ENCODE results near the gene RIMBP2.

GRCh38 chr12:130701402-130701744 is 14.7 kb downstream of the RIMBP2 start:
- TF ChIP-seq POLR2A (IDR thresholded peaks at IDR 0.05): no peak
- no peak for TF ChIP-seq CTCF (IDR thresholded peaks at IDR 0.05)
- no peak for TF ChIP-seq EP300 (IDR thresholded peaks at IDR 0.05)

All from tibial nerve (tissue), 4 donors.